SK-N-SH (cell line): ENCODE data around the gene SCNN1A. TPM values are rescaled to one million over a fixed set of nuclear protein-coding genes. Genes with fewer than 3 reads are reported as not detected.

Experiments
- CTCF ChIA-PET: fragments of 300-600, 350-600 bp; formaldehyde crosslinking; extraction: SDS; loops from one replicate; lab custom pipeline; 2021; lab: Yijun Ruan, JAX
- POLR2A ChIA-PET: fragments of 350-600 bp; sonication (Branson Sonifier 250); formaldehyde crosslinking; extraction: SDS; loops from one replicate; lab custom pipeline; 2020; ENCODE audit warnings: antibody characterized with exemption, inconsistent platforms; lab: Yijun Ruan, JAX
- DNase-seq: peaks from one replicate; pipeline ENCODE4 v3.0.0; 2012
- H2AFZ ChIP-seq: fragments of 200-600 bp; sonication (generic); 2 replicates; pipeline ENCODE4 v1.8.1; 2016; ENCODE audit warnings: antibody characterized with exemption, mild to moderate bottlenecking, low read depth
- H3F3A ChIP-seq: fragments of 200-600 bp; sonication (generic); replicated peaks from 2 replicates; pipeline ENCODE3; 2016; ENCODE audit warnings: antibody characterized with exemption, mild to moderate bottlenecking; ENCODE audit not compliant: insufficient read depth
- H3K27ac ChIP-seq, 2 experiments: fragments of 200-500 bp in 1 of 2; fragments of 200-600 bp in 1 of 2; sonication (Bioruptor generic) in 1 of 2; sonication (generic), shearing (Covaris generic) in 1 of 2; 2 replicates each; pipeline versions ENCODE4 v1.5.1 to v1.6.1; 2014 to 2016; ENCODE audit warnings: low read depth in 2 of 2, inconsistent platforms in 1 of 2, low read length in 1 of 2, mild to moderate bottlenecking in 1 of 2, mixed read lengths in 1 of 2
- H3K27me3 ChIP-seq: fragments of 200-600 bp; sonication (generic), shearing (Covaris generic); 2 replicates; pipeline ENCODE4 v1.6.1; 2016; ENCODE audit warnings: mixed run types; ENCODE audit not compliant: insufficient read depth
- H3K36me3 ChIP-seq, 2 experiments: fragments of 200-500 bp in 1 of 2; fragments of 200-600 bp in 1 of 2; sonication (Bioruptor generic) in 1 of 2; sonication (generic) in 1 of 2; replicated peaks in 1 of 2; 2 replicates each; pipeline versions ENCODE3 to v1.5.1; 2014 to 2016; ENCODE audit warnings: low read length in 1 of 2, mild to moderate bottlenecking in 1 of 2; ENCODE audit not compliant: insufficient read depth in 2 of 2, control insufficient read depth in 1 of 2
- H3K4me1 ChIP-seq, 2 experiments: fragments of 200-500 bp in 1 of 2; fragments of 200-600 bp in 1 of 2; sonication (Bioruptor generic) in 1 of 2; sonication (generic), shearing (Covaris generic) in 1 of 2; 2 replicates each; pipeline versions ENCODE4 v1.5.1 to v1.6.1; 2014 to 2016; ENCODE audit warnings: low read depth in 1 of 2, low read length in 1 of 2, mixed run types in 1 of 2; ENCODE audit not compliant: insufficient read depth in 2 of 2, control insufficient read depth in 1 of 2
- H3K4me2 ChIP-seq: fragments of 200-600 bp; sonication (generic), shearing (Covaris generic); 2 replicates; pipeline ENCODE4 v1.6.1; 2017; ENCODE audit warnings: mixed run types
- H3K4me3 ChIP-seq, 2 experiments: fragments of 200-500 bp in 1 of 2; fragments of 200-600 bp in 1 of 2; sonication (Bioruptor generic) in 1 of 2; sonication (generic), shearing (Covaris generic) in 1 of 2; 2 replicates each; pipeline versions ENCODE4 v1.5.1 to v1.8.1; 2014 to 2016; ENCODE audit warnings: low read depth in 2 of 2, inconsistent platforms in 1 of 2, low read length in 1 of 2, mild to moderate bottlenecking in 1 of 2, mixed read lengths in 1 of 2, moderate library complexity in 1 of 2
- H3K79me2 ChIP-seq: fragments of 200-600 bp; sonication (generic); 2 replicates; pipeline ENCODE4 v1.8.1; 2017; ENCODE audit warnings: mild to moderate bottlenecking; ENCODE audit not compliant: insufficient read depth
- H3K9ac ChIP-seq: fragments of 200-600 bp; sonication (generic); 2 replicates; pipeline ENCODE4 v1.6.1; 2017; ENCODE audit warnings: mixed run types
- H3K9me2 ChIP-seq: fragments of 200-600 bp; sonication (generic); 2 replicates; pipeline ENCODE4 v1.6.1; 2017; ENCODE audit warnings: mixed run types
- H3K9me3 ChIP-seq: fragments of 200-600 bp; sonication (generic); 2 replicates; pipeline ENCODE4 v1.6.1; 2017; ENCODE audit warnings: mixed run types, mild to moderate bottlenecking, moderate library complexity
- H4K20me1 ChIP-seq: fragments of 200-600 bp; sonication (generic); 2 replicates; pipeline ENCODE4 v1.6.1; 2017; ENCODE audit warnings: mild to moderate bottlenecking, mixed run types; ENCODE audit not compliant: insufficient read depth
- ELF1 ChIP-seq: IDR thresholded peaks from 2 replicates; pipeline ENCODE4 v1.4.0; 2012
- EP300 ChIP-seq, 2 experiments: IDR thresholded peaks; 2 replicates each; pipeline versions ENCODE4 v1.4.0 to v1.6.1; 2012; ENCODE audit warnings: borderline replicate concordance in 1 of 2, low read depth in 1 of 2, low read length in 1 of 2
- FOSL2 ChIP-seq: IDR thresholded peaks from 2 replicates; pipeline ENCODE4 v1.4.0; 2012; ENCODE audit warnings: low read depth, mild to moderate bottlenecking, moderate library complexity, borderline replicate concordance
- FOXJ3 ChIP-seq: sonication (generic); formaldehyde crosslinking; IDR thresholded peaks from 2 replicates; pipeline ENCODE4 v1.5.1; 2020; ENCODE audit warnings: mild to moderate bottlenecking, missing genetic modification reagents
- FOXM1 ChIP-seq: IDR thresholded peaks from 2 replicates; pipeline ENCODE4 v1.4.0; 2012; ENCODE audit warnings: low read depth, mild to moderate bottlenecking
- GABPA ChIP-seq: IDR thresholded peaks from 2 replicates; pipeline ENCODE4 v1.4.0; 2012; ENCODE audit warnings: low read depth, mild to moderate bottlenecking
- NFIC ChIP-seq: IDR thresholded peaks from 2 replicates; pipeline ENCODE4 v1.4.0; 2012; ENCODE audit warnings: borderline replicate concordance
- NRF1 ChIP-seq: IDR thresholded peaks from 2 replicates; pipeline ENCODE4 v1.6.1; 2012; ENCODE audit warnings: low read depth, mild to moderate bottlenecking, low read length
- RAD21 ChIP-seq: IDR thresholded peaks from 2 replicates; pipeline ENCODE4 v1.6.1; 2012; ENCODE audit warnings: mild to moderate bottlenecking, low read length
- RCOR1 ChIP-seq: fragments of 150-350 bp; IDR thresholded peaks from 2 replicates; pipeline ENCODE4 v1.6.1; 2017; ENCODE audit warnings: antibody characterized with exemption, low read length
- SIN3A ChIP-seq: IDR thresholded peaks from 2 replicates; pipeline ENCODE4 v1.6.1; 2012; ENCODE audit warnings: low read depth, mild to moderate bottlenecking, low read length, moderate library complexity, borderline replicate concordance
- TAF1 ChIP-seq: IDR thresholded peaks from 2 replicates; pipeline ENCODE4 v1.6.1; 2012; ENCODE audit warnings: low read depth, mild to moderate bottlenecking, low read length, moderate library complexity, borderline replicate concordance
- TCF12 ChIP-seq: IDR thresholded peaks from 2 replicates; pipeline ENCODE4 v1.4.0; 2012
- TEAD4 ChIP-seq: IDR thresholded peaks from 2 replicates; pipeline ENCODE4 v1.4.0; 2012; ENCODE audit warnings: mild to moderate bottlenecking, borderline replicate concordance; ENCODE audit not compliant: insufficient read depth
- YY1 ChIP-seq: IDR thresholded peaks from 2 replicates; pipeline ENCODE4 v1.4.0; 2012; ENCODE audit warnings: low read depth, mild to moderate bottlenecking
- WGBS: methylation state at CpG from one replicate; pipeline ENCODE4 v1.1.6; 2017; ENCODE audit warnings: low lambda C conversion rate; 5-methylcytosine and 5-hydroxymethylcytosine counted together
- polyA plus RNA-seq, 3 experiments: library from polyadenylated mRNA; depleted of rRNA; stranded (reverse); fragments of >200 nt; gene quantifications; 2 replicates each; pipeline ENCODE4 v1.2.3, GENCODE V29; 2012
- TF ChIP-seq, protein P1 (sequence below): fragments of 200-600 bp; sonication (generic); IDR thresholded peaks from 2 replicates; pipeline ENCODE4 v1.6.1; 2017; ENCODE audit warnings: antibody characterized with exemption, mild to moderate bottlenecking, moderate library complexity
- TF ChIP-seq, protein P2 (sequence below): IDR thresholded peaks from 2 replicates; pipeline ENCODE4 v1.4.0; 2012; ENCODE audit warnings: low read depth, borderline replicate concordance
- TF ChIP-seq, protein P3 (sequence below): fragments of 150-350 bp; IDR thresholded peaks from 2 replicates; pipeline ENCODE4 v1.6.1; 2017; ENCODE audit warnings: antibody characterized with exemption, low read length, low read depth, borderline replicate concordance

Gene SCNN1A
- polyA plus RNA-seq, 1 of the 3 experiments (the other 2 are of a cell fraction), result 1.6 TPM

DNA sequence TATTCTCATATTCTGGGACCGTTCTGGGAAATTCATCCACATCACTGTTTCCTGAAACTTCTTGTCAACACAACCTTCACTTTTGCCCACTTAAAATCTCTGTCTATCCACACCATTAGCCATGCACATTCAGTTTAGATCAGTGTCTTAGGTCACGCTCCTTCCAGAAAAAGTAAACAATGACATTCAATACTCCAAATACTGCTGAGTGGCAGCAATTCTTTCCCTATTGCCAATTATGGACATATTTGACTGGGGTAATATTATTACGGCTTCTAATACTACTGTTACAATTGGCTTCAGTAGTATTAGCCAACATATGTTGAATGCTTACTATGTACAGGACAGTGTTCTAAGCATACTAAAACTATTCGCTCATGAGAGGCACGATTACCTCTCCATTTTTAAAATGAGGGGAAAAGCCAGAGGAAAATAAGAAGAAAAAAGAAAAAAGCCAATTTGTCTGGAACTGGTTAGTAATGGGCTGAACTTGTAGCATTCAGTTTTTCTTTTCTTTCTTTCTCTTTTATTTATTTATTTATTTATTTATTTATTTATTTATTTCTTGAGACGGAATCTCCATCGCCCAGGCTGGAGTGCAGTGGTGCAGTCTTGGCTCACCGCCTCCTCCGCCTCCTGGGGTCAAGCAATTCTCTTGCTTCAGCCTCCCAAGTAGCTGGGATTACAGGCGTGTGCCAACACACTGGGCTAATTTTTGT is 32.0 kb upstream of the SCNN1A start:
- Histone ChIP-seq H3K36me3 (no peaks in the 10 kb centered on the region), H3K9ac (no peak overlapping the region), H3K79me2 (no peaks in the 10 kb centered on the region), H4K20me1 (no peaks in the 10 kb centered on the region), H3K27me3 (no peaks in the 10 kb centered on the region), H3K4me2 (no peak overlapping the region), H3K9me2 (no peaks in the 10 kb centered on the region), H3K4me3 (no peak overlapping the region), H2AFZ (no peak overlapping the region), H3K9me3 (no peaks in the 10 kb centered on the region), H3K4me1 (no peaks in the 10 kb centered on the region), H3F3A (no peaks in the 10 kb centered on the region), H3K27ac (no peak overlapping the region)
- no peak for DNase-seq
- WGBS, result 98% methylated on average over 10 of the region's 10 CpGs
- ChIA-PET CTCF (no interaction called here), POLR2A (no interaction called here)
- TF ChIP-seq TCF12, result no peak
- TF ChIP-seq FOSL2, result no peak
- no peak for TF ChIP-seq TAF1
- TF ChIP-seq YY1, result no peak
- TF ChIP-seq NRF1, result no peak
- no peak for TF ChIP-seq FOXJ3 (CRISPR knock-in tag)
- no peak for TF ChIP-seq GABPA
- TF ChIP-seq, protein P1, sequence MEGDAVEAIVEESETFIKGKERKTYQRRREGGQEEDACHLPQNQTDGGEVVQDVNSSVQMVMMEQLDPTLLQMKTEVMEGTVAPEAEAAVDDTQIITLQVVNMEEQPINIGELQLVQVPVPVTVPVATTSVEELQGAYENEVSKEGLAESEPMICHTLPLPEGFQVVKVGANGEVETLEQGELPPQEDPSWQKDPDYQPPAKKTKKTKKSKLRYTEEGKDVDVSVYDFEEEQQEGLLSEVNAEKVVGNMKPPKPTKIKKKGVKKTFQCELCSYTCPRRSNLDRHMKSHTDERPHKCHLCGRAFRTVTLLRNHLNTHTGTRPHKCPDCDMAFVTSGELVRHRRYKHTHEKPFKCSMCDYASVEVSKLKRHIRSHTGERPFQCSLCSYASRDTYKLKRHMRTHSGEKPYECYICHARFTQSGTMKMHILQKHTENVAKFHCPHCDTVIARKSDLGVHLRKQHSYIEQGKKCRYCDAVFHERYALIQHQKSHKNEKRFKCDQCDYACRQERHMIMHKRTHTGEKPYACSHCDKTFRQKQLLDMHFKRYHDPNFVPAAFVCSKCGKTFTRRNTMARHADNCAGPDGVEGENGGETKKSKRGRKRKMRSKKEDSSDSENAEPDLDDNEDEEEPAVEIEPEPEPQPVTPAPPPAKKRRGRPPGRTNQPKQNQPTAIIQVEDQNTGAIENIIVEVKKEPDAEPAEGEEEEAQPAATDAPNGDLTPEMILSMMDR, result no peak
- no peak for TF ChIP-seq ELF1
- no peak for TF ChIP-seq RAD21
- TF ChIP-seq, protein P2, sequence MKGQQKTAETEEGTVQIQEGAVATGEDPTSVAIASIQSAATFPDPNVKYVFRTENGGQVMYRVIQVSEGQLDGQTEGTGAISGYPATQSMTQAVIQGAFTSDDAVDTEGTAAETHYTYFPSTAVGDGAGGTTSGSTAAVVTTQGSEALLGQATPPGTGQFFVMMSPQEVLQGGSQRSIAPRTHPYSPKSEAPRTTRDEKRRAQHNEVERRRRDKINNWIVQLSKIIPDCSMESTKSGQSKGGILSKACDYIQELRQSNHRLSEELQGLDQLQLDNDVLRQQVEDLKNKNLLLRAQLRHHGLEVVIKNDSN, result no peak
- TF ChIP-seq, protein P3, sequence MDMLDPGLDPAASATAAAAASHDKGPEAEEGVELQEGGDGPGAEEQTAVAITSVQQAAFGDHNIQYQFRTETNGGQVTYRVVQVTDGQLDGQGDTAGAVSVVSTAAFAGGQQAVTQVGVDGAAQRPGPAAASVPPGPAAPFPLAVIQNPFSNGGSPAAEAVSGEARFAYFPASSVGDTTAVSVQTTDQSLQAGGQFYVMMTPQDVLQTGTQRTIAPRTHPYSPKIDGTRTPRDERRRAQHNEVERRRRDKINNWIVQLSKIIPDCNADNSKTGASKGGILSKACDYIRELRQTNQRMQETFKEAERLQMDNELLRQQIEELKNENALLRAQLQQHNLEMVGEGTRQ, result no peak
- no peak for TF ChIP-seq FOXM1
- no peak for TF ChIP-seq NFIC
- TF ChIP-seq RCOR1, result no peak
- TF ChIP-seq TEAD4, result no peak
- TF ChIP-seq SIN3A, result no peak
- no peak for TF ChIP-seq EP300 (IDR thresholded peaks at IDR 0.05; ENCODE audit: borderline replicate concordance in 1 of 2, low read depth in 1 of 2, low read length in 1 of 2)
